ENCODE data around the gene GPR37L1.
"Not testable (repeated sequence)": the region's sequence is repeated elsewhere in the genome, so short reads cannot be mapped to it uniquely, and the experiment has no call there.

The GPR37L1 gene

GRCh38 chr1:202106340-202107254, 16.1 kb upstream of the GPR37L1 start:
- Histone ChIP-seq H3K9me3 (replicated peaks in 1 of 11) (no peaks in the 10 kb centered on the region), H3K9ac (no peak overlapping the region), H3K4me2 (no peak overlapping the region)

GRCh38 chr1:202107321-202107761, 15.4 kb upstream of the GPR37L1 start:
- Histone ChIP-seq H3K4me3 (no peak overlapping the region), H3K4me2 (no peak overlapping the region), H4K20me1 (no peaks in the 10 kb centered on the region), H3K36me3 (no peaks in the 10 kb centered on the region), H3K27ac (no peak overlapping the region), H3K27me3 (no peaks in the 10 kb centered on the region), H3K9me3 (replicated peaks in 1 of 11) (no peaks in the 10 kb centered on the region), H3K4me1 (no peaks in the 10 kb centered on the region), H3K9ac (no peak overlapping the region)
- no peak for TF ChIP-seq Cebpa-rat (IDR thresholded peaks at IDR 0.05)

More at GRCh38 chr1:202106340-202107254, 16.1 kb upstream of the GPR37L1 start:
- Histone ChIP-seq H3K27ac (no peak overlapping the region), H3K4me3 (no peak overlapping the region), H4K20me1 (no peaks in the 10 kb centered on the region), H3K4me1 (no peaks in the 10 kb centered on the region), H3K36me3 (no peaks in the 10 kb centered on the region), H3K27me3 (no peaks in the 10 kb centered on the region)
- TF ChIP-seq Cebpa-rat (IDR thresholded peaks at IDR 0.05): no peak

- H3K4me2 ChIP-seq: no peak overlapping the region
- no peak overlapping the region for H3K4me3 ChIP-seq
- no peaks in the 10 kb centered on the region for H4K20me1 ChIP-seq
- no peaks in the 10 kb centered on the region for H3K27me3 ChIP-seq
- TF ChIP-seq Cebpa-rat (IDR thresholded peaks at IDR 0.05): no peak
- H3K36me3 ChIP-seq: no peaks in the 10 kb centered on the region
- no peaks in the 10 kb centered on the region for H3K9me3 ChIP-seq (replicated peaks in 1 of 11)
- H3K27ac ChIP-seq: no peak overlapping the region
- no peak overlapping the region for H3K9ac ChIP-seq
- no peaks in the 10 kb centered on the region for H3K4me1 ChIP-seq
Observed at GRCh38 chr1:202107801-202108731, 14.7 kb upstream of the GPR37L1 start.

- no peak for TF ChIP-seq Cebpa-rat (IDR thresholded peaks at IDR 0.05)
- Histone ChIP-seq H4K20me1 (no peaks in the 10 kb centered on the region), H3K27me3 (no peaks in the 10 kb centered on the region), H3K4me3 (no peak overlapping the region), H3K9ac (no peak overlapping the region), H3K36me3 (no peaks in the 10 kb centered on the region), H3K9me3 (replicated peaks in 1 of 11) (no peaks in the 10 kb centered on the region), H3K4me2 (no peak overlapping the region), H3K27ac (no peak overlapping the region), H3K4me1 (0 out of 20 replicates have a peak, but pooled peaks cover 0 to 6% (median 0%) of the 10 kb centered on the region in 10 experiments)
Observed at GRCh38 chr1:202110977-202111376, 11.7 kb upstream of the GPR37L1 start.

- not testable (repeated sequence) for H3K4me1 ChIP-seq; H3K27ac ChIP-seq; H3K36me3 ChIP-seq; H4K20me1 ChIP-seq; H3K27me3 ChIP-seq; H3K4me2 ChIP-seq; H3K9me3 ChIP-seq (replicated peaks in 1 of 11); H3K9ac ChIP-seq; H3K4me3 ChIP-seq
Observed at GRCh38 chr1:202111589-202111988, 11.1 kb upstream of the GPR37L1 start.

GRCh38 chr1:202112859-202113689, 9.6 kb upstream of the GPR37L1 start:
- H3K27ac ChIP-seq: no peak overlapping the region
- no peak overlapping the region for H3K4me2 ChIP-seq
- H3K9ac ChIP-seq: no peak overlapping the region

GRCh38 chr1:202113690-202114300, 8.9 kb upstream of the GPR37L1 start:
- H3K9ac ChIP-seq: no peak overlapping the region
- H3K4me3 ChIP-seq: no peak overlapping the region
- H3K27me3 ChIP-seq: no peaks in the 10 kb centered on the region
- no peaks in the 10 kb centered on the region for H4K20me1 ChIP-seq
- H3K4me1 ChIP-seq: 0 out of 20 replicates have a peak, but pooled peaks cover 0 to 6% (median 0%) of the 10 kb centered on the region in 10 experiments
- no peaks in the 10 kb centered on the region for H3K36me3 ChIP-seq
- no peak overlapping the region for H3K4me2 ChIP-seq
- no peak for TF ChIP-seq Cebpa-rat (IDR thresholded peaks at IDR 0.05)
- H3K9me3 ChIP-seq (replicated peaks in 1 of 11): no peaks in the 10 kb centered on the region
- no peak overlapping the region for H3K27ac ChIP-seq

More at GRCh38 chr1:202112859-202113689, 9.6 kb upstream of the GPR37L1 start:
- Histone ChIP-seq H3K4me1 (0 out of 20 replicates have a peak, but pooled peaks cover 0 to 6% (median 0%) of the 10 kb centered on the region in 10 experiments), H3K27me3 (no peaks in the 10 kb centered on the region), H3K4me3 (no peak overlapping the region), H4K20me1 (no peaks in the 10 kb centered on the region), H3K36me3 (no peaks in the 10 kb centered on the region), H3K9me3 (replicated peaks in 1 of 11) (no peaks in the 10 kb centered on the region)
- TF ChIP-seq Cebpa-rat (IDR thresholded peaks at IDR 0.05): no peak

- Histone ChIP-seq H3K4me1 (0 out of 20 replicates have a peak, but pooled peaks cover 0 to 6% (median 0%) of the 10 kb centered on the region in 10 experiments), H3K36me3 (no peaks in the 10 kb centered on the region), H3K27me3 (no peaks in the 10 kb centered on the region), H3K4me3 (no peak overlapping the region), H3K4me2 (no peak overlapping the region), H3K9me3 (replicated peaks in 1 of 11) (no peaks in the 10 kb centered on the region), H3K9ac (no peak overlapping the region), H3K27ac (no peak overlapping the region), H4K20me1 (no peaks in the 10 kb centered on the region)
- no peak for TF ChIP-seq Cebpa-rat (IDR thresholded peaks at IDR 0.05)
Observed at GRCh38 chr1:202116287-202116686, 6.4 kb upstream of the GPR37L1 start.

All from BLaER1 treated with 17β-estradiol and CSF1 and Interleukin-3, amounts not matched to agents 10 nM and 100 nM (cell line).